ENCODE data around the gene MRPL32. TPM values are rescaled to one million over a fixed set of nuclear protein-coding genes. Genes with fewer than 3 reads are reported as not detected.

Gene MRPL32
- total and polyA plus RNA-seq, 2 of the 13 experiments (the other 11 are each of a cell fraction or from before 2014, with no cell fraction given) = 39.0 to 81.2 TPM

DNA sequence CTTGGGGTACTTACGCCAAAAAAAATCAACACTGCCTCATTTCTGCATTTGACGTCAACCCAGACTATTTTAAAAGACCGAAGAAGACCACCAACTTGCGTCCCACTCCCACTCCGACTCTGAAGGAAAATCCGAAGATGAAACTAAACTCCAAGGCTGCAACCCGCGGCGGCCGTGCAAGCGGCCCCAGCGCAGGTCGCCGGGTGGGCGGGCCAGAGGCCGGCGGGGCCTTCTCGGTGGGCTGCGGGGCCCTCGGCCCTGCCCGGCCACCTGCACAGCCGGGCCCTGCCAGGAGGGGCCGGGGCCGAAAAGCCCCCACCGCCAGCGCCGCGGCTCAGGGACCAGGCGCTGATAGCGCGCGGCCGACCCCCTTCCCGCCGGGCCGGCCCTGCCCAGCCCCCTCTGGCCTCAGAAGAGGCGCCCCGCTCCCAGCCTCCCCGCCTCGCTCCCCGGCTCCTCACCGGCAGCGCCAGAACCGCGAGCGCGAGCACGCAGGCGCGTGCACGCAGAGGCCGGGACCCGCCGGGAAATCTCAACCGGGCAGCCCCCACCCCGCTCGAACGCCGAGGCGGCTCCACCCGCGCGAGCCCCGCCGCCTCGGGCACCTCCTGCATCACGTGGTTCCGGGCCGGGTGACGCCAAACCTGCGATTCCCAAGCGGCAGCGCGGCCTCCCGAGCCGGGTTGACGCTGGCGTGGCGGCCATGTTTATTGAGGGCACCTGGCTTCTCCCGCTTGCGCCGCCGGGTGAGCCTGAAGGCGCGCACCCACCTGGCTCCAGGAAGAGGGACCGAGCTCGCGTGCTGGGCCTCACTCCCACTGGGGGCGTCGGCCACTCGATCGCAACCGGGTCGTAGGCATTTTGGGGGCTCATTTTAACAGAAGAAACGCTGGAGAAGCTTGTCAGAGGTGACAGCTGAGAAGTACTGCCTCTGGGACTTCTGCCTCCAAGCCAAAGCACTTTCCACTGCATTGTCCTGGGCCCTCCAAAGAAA lies 20.4 kb upstream of the MRPL32 start, which contains the start of gene C7orf25 (continued):
- peak; percentile 85 for TF ChIP-seq ZBED4 (CRISPR knock-in tag; IDR thresholded peaks at IDR 0.05; ENCODE audit: borderline replicate concordance)
- peak; percentile 21 for TF ChIP-seq RAD21 (CRISPR knock-in tag; IDR thresholded peaks at IDR 0.05)
- TF ChIP-seq TBX3 (IDR thresholded peaks at IDR 0.05; ENCODE audit: borderline replicate concordance) = peak; percentile 59; the same call in 1 of the 2 replicates
- peak; percentile 94 for TF ChIP-seq HOXA3 (CRISPR knock-in tag; IDR thresholded peaks at IDR 0.05)
- TF ChIP-seq RFXANK (CRISPR knock-in tag; IDR thresholded peaks at IDR 0.05) = no peak
- peak; percentile 94 for TF ChIP-seq ZNF501 (CRISPR knock-in tag; IDR thresholded peaks at IDR 0.05)
- TF ChIP-seq ZBTB40 (IDR thresholded peaks at IDR 0.05) = no peak
- TF ChIP-seq ZBTB40 (CRISPR knock-in tag; IDR thresholded peaks at IDR 0.05) = peak; percentile 86
- TF ChIP-seq RCOR2 (CRISPR knock-in tag; IDR thresholded peaks at IDR 0.05) = no peak
- no peak for TF ChIP-seq FOXM1 (CRISPR knock-in tag; IDR thresholded peaks at IDR 0.05)
- TF ChIP-seq FOXK2 (IDR thresholded peaks at IDR 0.05) = no peak
- peak; percentile 83; the same call in 1 of the 2 replicates for TF ChIP-seq NFE2L1 (CRISPR knock-in tag; IDR thresholded peaks at IDR 0.05; ENCODE audit: borderline replicate concordance)
- TF ChIP-seq NCOR1 (IDR thresholded peaks at IDR 0.05; ENCODE audit: borderline replicate concordance, low read length) = no peak
- TF ChIP-seq RFX3 (CRISPR knock-in tag; IDR thresholded peaks at IDR 0.05) = no peak
- TF ChIP-seq E2F1 (CRISPR knock-in tag; IDR thresholded peaks at IDR 0.05) = peak; percentile 66; the same call in 1 of the 2 replicates
- TF ChIP-seq ZNF326 (CRISPR knock-in tag; IDR thresholded peaks at IDR 0.05; ENCODE audit: borderline replicate concordance) = no peak
